PFSK-1 (cell line): ENCODE data around the gene FCN2.
A peak's percentile ranks its signal among the peaks of the same experiment; 100 is the strongest.

Experiments used
- FOXP2 ChIP-seq: optimal IDR thresholded peaks from 2 replicates; pipeline ENCODE3; 2011; ENCODE audit warnings: borderline replicate concordance, control low read depth, inconsistent platforms; ENCODE audit not compliant: insufficient read depth; ENCODE audit errors: extremely low read length, extremely low read depth
- POLR2AphosphoS5 ChIP-seq: IDR thresholded peaks from 2 replicates; pipeline ENCODE4 v1.6.1; 2012; ENCODE audit warnings: low read depth, mild to moderate bottlenecking, control low read depth, low read length, moderate library complexity
- REST ChIP-seq, 2 experiments: IDR thresholded peaks; 2 replicates each; pipeline versions ENCODE4 v1.6.1 to v1.8.0; 2011 to 2012; ENCODE audit warnings: low read depth in 2 of 2, low read length in 2 of 2, control low read depth in 1 of 2, inconsistent platforms in 1 of 2, mild to moderate bottlenecking in 1 of 2, moderate library complexity in 1 of 2; ENCODE audit not compliant: insufficient read depth in 1 of 2
- SIN3A ChIP-seq: IDR thresholded peaks from 2 replicates; pipeline ENCODE4 v1.6.1; 2012; ENCODE audit warnings: mild to moderate bottlenecking, low read length, moderate library complexity, borderline replicate concordance; ENCODE audit not compliant: insufficient read depth
- TAF1 ChIP-seq: IDR thresholded peaks from 2 replicates; pipeline ENCODE4 v1.6.1; 2012; ENCODE audit warnings: low read length, control low read depth, borderline replicate concordance; ENCODE audit not compliant: insufficient read depth

FCN2 gene

GRCh38 chr9:134895567-134895907 is 14.9 kb downstream of the FCN2 start:
- TF ChIP-seq REST (IDR thresholded peaks at IDR 0.05; ENCODE audit: insufficient read depth in 1 of 2, low read depth in 2 of 2, low read length in 2 of 2): no peak
- no peak for TF ChIP-seq FOXP2
- TF ChIP-seq SIN3A: no peak
- TF ChIP-seq POLR2AphosphoS5: no peak
- TF ChIP-seq TAF1: no peak

- TF ChIP-seq FOXP2 (peak; percentile 96), SIN3A (no peak)
Observed at GRCh38 chr9:134895908-134896833, 15.6 kb downstream of the FCN2 start.

- TF ChIP-seq REST (IDR thresholded peaks at IDR 0.05; ENCODE audit: insufficient read depth in 1 of 2, low read depth in 2 of 2, low read length in 2 of 2) (no peak), POLR2AphosphoS5 (no peak), SIN3A (no peak), FOXP2 (no peak), TAF1 (no peak)
Observed at GRCh38 chr9:134896834-134897583, 16.4 kb downstream of the FCN2 start.

GRCh38 chr9:134897584-134898170 is 17.1 kb downstream of the FCN2 start:
- TF ChIP-seq SIN3A (no peak), POLR2AphosphoS5 (no peak), FOXP2 (no peak), TAF1 (no peak), REST (IDR thresholded peaks at IDR 0.05; ENCODE audit: insufficient read depth in 1 of 2, low read depth in 2 of 2, low read length in 2 of 2) (no peak)

- TF ChIP-seq SIN3A (no peak), FOXP2 (no peak), TAF1 (no peak), REST (IDR thresholded peaks at IDR 0.05; ENCODE audit: insufficient read depth in 1 of 2, low read depth in 2 of 2, low read length in 2 of 2) (no peak), POLR2AphosphoS5 (no peak)
Observed at GRCh38 chr9:134898319-134898718, 17.7 kb downstream of the FCN2 start.
